Activated naive CD4-positive, alpha-beta T cell treated with Interleukin-2 at 50 U/mL for 16 hours (primary cell): ENCODE measurements around the gene KCNN3.

ENCODE experiments used
- DNase-seq: peaks from one replicate; pipeline ENCODE4 v3.0.0-alpha.2; 2020

The KCNN3 gene

DNA sequence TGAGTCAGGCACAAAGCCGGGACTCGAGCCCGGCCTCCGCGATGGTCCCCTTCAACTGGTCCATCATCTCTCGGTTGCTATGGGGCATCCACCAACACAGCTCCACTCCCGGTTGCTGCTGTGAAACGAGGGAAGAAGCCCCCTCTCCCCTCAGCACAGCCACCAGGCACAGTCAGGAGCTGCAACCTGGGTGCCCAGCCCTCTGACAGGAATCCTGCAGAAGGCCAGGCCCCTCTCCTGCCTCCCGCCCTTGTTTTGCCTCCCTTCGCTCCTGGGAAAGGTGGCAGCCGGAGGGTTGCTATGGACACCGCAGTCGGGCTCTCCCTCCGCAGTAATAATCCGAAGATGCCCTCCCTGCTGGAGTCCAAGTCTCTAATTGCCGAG is 8.9 kb upstream of the KCNN3 start:
- no peak for DNase-seq

DNA sequence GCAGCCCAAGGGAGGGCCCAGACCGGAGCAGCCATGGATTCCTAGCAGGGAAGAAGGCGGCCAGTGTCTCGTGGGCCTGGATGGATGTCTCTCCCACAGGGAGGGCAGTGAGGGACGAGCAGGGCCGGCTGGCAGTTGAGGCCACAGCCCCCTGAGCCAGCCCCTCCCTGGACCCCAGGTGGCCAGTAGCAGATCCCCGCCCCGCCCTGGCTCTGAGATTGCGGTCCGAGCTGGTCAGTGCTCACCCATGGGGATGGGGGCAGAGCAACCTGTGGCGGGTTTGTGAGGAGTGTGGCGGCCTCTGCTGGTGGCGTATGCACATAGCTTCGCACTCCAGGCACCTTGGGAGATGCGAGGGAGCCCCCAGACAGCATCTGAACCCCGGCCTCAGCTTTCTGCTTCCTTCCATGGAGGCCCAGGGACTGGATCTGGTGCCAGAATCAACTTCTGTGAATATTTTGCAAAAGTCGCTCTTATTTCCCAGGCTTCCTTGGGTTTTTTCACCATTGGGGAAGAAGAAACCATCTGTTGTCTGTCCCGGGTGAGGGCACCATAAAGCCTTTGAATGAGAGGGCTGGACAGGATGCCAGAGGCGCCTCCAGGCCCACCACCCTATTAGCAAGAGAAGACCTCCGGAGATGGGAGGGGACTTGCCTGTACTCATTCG is 8.4 kb upstream of the KCNN3 start:
- DNase-seq, result peak; percentile 75

DNA sequence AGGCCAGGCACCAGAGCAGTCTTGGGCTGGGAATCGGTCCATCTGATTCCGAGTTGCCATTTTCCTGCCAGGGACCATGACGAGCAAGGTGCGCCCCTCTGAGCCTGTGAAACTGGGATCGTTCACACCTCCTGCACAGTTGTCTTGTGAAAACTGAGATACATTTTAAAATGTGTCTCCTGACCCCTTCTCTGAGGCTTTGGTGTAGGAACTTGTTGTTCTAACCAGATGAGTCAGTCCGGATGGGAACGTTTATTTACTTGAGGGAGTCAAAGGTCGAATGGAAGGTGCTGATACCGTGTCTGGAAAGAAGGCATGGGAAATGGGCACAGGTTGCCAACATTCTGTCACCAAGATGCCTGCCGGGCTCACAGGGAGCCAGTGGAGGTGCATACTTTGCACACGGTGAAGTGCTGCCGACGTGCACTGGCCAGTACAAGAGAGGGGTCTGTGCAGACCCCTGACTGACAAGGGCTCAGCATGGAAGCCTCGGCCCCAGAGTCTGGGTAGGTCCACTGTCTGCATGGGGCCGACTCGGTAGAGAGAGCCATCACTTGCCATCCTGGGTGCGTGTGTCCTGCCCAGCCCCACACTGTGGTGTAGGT is 7.4 kb upstream of the KCNN3 start:
- DNase-seq, result no peak

DNA sequence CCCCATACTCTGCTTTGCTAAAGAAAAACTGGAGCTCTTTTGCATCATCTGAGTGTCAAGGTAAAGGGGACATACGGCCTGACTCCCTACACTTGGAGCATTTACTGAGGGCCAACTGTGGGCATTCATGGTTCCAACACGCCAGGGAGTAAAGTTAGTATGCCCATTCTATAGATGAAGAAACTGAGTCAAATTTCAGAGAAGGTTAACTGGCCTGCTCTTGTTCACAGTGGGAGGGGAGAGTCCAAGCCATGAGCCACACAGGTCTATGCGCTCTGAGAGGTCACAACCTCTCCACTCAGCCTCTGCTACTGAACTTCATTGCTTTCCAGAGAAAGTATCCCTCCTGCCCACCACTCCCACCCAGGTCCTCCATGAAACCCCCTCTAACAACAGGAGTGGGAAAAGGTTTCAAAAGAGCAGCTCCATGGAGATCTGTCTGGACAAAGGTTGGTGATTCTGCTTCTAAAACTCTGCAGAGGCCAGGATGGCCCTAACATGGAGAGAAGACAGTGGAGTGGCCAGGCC is 6.8 kb upstream of the KCNN3 start:
- no peak for DNase-seq

DNA sequence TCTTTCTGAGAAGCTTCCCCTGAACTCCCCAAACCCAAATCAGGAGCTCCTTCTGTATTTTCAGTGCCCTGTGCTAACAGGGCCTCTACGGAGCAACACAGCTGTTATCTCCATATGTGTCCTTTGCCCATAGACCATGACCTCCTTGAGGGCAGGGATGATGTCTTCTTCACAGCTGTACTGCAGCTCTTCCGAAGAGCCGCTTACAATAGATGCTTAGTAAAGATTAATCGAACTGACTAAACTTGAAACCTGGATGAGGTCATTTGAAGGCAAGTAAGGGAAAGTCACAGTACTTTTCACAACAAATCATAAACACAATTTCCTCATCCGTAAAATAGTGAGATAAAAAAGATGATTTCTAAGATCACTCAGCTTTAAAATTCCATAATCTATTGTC is 4.4 kb upstream of the KCNN3 start:
- DNase-seq, result no peak

DNA sequence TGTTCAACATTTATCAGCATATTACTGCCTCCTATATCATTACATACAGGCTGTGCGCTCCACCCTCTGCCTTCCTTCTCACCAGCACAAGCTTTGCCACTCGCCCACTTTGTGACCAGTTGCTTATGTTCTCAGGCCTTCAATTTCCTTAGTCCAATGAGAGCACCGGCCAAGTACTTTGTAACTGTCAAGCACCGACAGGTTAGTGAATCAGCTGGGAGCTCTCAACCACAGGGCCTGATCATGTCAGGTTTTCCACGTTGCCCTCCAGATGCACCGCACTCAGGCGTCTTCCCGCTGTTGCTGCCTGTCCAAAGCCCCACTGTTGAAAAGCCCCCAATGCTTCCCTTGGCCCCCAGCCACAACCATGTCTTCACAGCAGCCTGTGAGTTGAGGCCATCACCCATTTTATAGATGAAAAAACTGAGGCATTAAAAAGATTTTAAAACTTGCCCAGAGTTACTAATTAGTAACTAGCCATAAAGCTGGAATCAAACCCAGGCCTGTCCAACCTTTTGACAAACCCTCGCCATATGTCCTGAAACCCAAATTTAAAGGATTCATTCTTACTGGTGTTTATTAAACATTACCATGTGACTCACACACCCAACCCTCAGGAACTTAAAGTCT is 3.4 kb upstream of the KCNN3 start:
- DNase-seq, result no peak

DNA sequence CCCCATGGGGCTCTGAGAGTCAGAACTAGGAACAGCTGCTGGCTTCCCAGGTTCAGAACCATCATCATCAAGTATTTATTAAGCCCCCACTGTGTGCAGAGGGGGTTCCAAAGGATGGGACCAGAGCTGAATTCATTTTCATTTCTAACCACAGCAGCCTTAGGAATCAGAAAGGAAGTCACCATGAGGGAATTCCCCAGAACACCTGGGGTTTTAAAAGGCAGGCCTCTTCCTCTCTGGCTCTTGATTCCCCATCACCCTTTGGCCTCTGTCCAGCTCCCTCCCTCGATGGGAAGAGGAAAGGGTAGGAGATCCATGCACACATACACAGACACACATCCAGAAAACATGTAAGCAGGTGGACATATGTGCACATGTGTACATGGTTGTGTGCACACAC is 1.3 kb upstream of the KCNN3 start:
- no peak for DNase-seq

DNA sequence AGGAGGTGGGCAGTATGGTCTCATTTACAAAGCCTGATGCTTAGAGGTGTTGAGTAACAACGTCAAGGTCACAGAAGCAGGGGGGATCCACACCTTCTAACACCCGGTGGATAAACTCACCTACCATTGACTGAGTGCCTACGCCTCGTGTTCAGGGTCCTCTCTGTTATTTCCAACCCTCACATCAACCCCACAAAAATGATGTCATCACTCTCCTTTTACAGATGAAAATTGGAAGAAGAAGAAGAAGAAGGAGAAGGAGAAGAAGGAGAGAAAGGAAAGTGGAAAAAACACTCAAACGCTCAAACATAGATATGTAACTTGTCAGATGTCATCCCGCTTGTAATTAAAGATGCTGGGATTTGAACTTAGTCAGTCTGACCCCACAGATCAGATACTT is 653 bp upstream of the KCNN3 start:
- DNase-seq, result no peak

DNA sequence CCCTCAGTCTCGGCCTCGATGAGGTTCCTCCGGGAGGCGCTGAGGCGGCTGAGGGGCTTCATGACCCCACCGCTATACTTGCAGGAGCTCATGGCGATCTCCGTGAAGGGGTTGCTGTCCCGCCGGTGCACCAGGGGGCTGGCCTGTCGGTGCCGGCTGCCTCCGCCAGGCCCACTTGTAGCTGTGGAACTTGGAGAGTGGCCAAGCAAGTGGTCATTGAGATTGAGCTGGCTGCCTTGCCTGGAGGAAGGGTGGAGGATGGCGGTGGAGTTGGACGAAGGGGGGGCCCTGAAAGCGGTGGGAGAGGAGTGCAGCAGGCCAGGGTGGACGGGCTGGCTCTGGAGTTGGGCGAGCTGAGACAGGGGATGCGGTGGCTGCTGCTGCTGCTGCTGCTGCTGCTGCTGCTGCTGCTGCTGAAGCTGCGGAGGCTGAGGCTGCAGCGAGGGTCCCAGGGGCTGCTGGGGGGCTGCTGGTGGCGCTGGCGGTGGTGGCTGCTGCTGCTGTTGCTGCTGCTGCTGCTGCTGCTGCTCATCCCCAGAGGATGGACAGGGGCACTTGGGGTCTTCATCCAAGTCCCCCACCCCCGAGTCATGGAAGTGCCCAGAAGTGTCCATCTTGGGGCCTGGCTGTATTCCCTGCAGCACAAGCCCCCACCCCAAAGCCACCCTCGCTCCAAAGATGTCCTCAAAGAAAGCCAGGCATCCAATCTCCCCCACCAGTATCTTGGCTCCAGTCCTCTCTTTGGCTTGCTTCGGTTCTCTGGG is 548 bp downstream of the KCNN3 start:
- no peak for DNase-seq

DNA sequence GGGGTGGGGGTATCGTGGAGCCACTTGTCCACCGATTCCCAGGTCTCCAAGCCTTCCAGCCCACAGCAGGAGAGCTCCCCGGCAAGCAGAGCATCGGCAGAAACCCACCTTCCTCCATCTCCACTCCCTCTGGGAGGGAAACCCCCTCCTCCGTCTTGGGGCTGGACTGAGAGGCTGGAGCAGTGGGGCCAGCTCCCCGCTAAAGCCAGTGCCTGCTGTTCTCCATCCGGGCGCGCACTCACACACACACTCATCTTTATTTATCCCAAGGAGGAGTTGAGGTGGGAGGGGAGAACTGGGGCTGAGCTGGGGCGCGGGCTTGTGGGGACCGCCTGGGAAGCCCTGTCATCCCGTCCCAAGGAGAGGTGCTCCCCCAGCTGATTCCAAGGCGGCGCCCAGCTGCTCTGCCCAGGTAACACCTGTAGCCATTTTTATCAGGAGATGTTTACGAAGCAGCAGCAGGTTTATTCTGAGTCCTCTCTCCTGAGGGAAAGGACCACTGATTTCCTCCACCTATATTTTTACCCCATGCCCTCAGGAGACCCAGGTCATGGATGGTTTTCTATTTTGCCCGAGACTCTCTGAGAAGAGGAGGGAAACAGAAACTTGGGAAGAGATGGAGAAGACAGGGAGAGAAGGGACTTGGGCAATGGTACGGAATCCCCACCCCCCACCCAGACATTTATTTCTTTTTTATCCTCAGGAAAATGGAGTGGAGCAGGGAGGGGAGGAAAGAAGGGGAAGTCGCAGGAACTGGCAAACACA is 2.1 kb downstream of the KCNN3 start:
- no peak for DNase-seq

DNA sequence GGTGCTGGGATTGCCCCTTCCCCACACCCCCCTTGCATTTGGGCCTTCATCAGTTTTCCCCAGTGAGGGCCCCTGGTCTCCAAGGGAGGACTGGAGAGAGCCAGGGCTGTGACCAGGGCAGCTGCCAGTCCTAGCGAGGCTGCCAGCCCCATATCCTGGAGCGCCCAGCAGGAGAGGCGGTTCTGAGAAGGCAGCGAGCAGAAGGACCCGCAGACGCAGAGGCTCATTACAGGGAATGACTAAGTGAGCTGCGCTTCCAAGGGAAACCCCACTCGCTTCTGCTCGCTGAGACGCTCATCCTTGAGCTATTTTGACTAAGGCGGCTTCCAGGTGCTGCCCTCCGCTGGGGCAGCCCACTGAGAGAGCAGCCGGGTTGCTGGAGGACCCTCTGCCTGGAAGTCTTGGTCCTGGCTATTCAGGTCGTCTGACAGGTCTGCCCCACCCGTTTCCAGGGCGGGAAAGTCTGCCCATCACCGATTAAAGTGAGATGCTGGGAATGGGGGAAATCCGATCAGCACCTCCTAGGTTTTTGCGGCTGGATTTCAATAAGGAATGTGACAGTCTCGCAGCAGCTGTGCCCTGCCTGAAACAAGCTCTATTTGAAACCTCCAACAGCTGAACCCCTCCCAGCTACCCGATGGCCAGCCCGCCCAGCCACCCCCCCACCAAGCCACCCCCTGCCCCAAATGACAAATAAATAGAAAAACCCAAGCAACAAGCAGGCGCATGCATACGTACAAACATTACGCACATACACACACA is 2.8 kb downstream of the KCNN3 start:
- no peak for DNase-seq

DNA sequence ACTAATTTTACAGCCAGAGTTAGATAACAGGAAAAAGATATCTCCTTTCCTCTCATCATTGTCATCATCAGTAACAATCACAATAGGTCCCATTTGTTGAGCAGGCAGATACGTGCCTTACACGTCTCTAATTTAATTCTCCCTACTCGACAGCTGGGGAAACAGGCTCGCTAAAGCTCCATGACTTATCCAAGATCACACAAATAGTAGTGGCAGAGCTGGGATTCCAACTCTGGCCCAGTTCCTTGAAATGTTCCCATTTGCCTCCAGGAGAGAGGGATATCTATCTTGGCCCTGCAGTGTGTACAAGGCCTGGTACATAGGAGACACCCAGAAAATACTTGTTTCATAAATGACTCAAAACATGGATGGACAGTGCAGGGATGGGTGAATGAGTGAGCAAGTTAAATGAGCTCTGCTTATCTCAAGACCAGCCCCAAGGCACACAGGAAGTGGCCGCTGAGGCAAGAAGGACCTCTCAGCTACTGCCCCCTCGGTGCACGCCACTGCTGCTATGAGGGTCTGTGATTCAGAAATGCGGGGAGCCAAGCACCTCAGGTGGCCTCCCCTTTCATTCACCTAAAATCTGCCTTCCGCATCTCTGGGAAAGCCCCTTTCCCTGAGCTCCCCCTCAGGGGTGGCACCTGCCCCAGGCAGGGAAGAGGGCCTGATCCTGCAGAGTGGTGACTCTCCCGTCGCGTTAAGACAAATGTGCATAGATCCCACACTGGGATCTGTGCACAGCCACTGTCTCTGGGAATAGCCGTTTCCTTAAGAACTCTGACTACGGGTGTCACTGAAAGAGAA is 3.6 kb downstream of the KCNN3 start:
- DNase-seq, result no peak

DNA sequence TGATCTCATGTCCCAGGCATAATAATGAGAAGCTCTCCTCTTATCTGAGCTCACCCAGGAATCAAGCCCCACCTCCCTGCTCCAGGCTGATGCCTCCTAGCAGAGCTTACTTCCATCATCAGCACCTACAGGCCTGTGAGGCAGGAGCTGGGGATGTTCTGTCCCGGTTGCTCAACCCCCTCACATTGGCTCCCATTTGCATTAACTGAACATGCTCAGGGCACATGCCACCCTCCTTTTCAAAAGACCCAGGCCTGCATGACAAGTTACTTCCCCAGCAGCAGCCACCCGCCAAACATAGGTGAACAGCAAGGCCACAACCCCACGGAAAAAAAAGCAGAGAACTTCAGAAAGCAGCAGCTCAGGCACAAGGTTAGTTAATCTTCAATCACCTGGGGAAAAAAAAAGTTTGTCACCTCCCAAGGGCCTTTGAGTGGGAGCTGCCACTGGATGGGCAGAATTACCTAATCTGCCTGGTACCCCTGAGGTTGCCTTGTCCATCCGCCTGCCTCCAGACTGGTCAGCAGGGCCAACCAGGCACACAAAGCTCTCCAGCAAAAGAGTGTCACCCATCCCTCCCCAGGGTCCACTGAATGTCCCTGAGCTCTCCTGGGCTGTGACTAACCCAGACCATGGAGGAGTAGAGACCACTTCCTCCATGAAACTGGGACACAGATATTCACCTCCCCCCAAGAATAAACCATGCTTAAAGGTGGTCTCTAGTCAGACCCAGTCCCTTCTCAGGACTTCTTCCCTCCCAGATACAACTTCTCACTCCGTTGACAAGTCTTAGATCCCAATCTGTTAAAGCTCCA is 4.4 kb downstream of the KCNN3 start:
- DNase-seq, result no peak

DNA sequence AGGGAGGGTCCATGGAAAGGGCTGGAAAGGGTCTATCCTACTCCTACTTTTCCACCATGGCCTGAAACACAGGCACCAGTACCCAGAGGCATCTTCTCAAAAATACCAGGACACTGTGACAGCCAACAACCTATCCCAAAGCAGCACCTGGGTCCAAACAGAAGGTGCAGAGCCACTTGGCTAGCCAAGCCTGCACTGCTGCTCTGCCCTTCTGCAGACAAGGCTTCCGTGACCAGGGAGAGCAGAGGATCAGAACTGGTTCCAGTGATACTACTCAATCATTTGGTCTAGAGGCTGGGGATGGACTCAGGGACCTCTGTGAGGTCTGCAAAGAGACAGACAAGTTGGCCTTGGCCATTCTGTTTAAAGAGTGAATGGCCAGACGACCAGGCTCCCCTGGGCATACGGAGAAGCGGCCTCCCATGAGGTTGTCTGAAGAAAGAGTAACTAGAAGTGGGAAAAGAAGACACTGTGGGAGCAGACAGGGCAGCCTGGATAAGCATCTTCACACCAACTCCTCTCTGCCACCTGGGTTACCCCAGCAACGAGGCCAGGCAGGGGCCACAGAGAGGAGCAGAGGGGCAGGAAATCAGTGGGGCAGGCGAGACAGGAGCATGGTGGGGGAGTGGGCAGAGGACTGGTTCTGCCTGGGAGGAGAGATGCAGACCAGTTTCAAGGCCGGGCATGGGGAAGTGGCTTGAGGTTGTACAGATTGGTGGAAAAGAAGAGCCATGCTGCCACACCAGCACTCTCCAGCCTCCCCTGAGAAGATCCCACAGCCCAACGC is 5.7 kb downstream of the KCNN3 start:
- DNase-seq, result no peak

DNA sequence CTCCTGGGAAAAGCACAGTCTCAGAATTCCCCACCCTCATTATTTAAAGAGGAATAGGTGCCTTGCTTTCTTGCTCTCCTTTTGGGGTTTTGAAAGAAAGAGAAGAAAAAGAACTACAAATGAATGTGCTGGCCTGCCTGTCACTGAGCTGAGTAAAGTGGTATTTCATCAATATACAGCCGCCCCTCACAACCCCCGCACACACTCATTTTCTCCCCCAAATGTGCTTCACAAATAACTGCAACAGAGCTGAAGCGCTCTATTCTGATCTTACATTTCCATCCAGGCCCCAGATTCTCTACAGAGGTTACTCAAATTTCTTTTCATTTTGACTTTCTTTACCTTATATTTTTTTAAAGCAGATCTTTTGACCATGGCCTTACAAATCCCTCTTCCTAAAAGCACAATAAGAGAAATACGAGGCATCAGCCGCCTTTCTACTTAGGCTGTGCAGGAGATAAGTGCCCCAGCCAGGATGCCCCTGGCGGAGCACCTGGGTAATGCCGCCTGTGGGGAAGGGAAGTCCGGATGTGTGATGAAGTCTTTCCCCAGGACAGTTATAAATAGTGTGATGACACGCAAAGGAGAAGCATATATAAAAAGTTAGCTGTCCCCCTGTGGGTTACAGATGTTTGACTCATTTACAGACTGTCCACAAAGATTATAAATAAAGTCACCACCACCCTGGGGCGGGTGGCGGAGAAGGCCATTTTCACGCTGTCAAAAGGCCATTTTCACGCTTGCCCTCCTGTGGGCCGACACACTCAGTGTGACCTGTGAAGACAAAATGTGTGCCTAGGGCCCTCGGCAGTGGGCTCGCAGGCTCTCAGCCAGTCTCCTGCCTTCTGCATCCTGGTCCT is 6.5 kb downstream of the KCNN3 start:
- peak; percentile 60 for DNase-seq

DNA sequence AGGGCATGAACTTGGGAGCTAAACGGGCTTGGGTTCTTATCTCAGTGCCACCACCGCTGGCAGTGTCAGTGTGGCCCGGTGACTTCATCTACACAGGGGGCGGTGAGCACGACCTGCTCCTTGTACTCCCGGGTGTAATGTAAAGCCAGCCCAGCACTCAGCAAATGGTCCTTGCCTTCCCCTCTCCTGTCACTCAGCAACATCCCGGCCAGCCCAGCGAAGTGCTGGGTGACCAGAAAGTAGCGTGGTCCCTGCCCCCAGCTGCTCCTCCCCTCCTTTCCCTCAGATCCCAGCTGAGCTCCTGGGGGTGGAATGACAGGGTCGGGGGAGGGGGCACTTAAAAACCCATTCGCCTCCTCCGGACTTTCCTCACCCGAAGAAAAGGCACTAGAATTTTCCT is 7.2 kb downstream of the KCNN3 start:
- DNase-seq, result no peak

DNA sequence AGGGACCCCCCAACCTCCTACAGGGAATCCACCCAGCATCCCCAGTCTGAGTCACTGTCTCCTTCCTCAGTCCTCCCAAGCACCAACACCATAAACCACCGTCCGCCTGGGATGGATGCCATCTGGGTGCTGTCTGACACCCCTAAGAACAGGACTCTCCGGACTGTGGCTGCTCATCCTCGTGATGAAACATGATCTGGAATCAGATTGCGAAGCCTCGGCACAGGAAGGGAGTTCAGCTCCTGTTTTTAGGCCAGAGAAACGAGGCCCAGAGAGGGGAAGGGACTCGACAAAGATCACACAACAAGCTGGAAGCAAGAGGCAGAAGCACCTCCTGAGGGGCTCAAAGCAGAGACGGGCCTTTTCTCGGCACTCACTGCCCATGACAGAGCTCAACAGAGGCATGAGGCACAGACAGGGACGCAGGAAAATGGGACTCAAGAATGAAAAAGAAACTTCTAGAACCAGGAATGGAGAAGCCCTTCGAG is 8.4 kb downstream of the KCNN3 start:
- DNase-seq, result no peak

DNA sequence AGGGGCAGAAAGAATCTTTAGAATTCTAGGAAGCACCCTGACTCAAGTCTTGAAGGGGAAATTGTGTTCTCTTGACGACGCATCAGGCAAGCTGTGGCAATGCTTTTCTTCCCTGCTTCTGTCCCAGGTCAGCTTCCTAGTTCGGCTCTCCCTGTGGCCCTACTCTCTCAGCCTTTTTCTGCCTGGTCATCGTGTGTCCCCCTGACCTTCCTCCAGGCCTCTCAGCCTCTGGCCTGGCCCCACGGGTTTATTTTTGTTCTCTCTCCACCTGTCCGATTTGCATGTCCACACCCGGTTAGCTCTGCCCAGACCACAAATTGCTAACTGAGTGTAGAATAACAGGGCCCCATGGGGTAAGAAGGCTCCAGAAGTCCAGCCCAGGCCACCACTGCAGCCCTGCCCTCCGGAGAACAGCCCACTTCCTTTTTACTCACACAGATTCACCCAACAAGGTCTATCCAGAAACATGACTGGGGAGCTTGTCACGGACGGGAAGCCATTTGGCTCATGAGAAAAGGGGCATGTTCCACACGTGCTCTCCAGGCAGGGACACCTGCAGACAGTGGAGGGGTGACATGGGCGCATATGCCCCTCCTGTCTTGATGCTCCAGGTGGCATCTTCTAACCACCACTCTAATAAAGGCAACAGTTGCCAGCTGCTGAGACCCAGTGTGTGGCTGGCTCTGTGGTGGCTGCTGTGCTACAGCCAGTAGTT is 9.8 kb downstream of the KCNN3 start:
- no peak for DNase-seq
